GM21737 (cell line): ENCODE measurements around the gene MMP23B.

Source experiments
- ATAC-seq: cut with Tn5 transposase; IDR thresholded peaks from one replicate; pipeline ENCODE4 v1.9.1; 2021; ENCODE audit warnings: mild to moderate bottlenecking, moderate library complexity; ENCODE audit not compliant: unreplicated experiment

The MMP23B gene

DNA sequence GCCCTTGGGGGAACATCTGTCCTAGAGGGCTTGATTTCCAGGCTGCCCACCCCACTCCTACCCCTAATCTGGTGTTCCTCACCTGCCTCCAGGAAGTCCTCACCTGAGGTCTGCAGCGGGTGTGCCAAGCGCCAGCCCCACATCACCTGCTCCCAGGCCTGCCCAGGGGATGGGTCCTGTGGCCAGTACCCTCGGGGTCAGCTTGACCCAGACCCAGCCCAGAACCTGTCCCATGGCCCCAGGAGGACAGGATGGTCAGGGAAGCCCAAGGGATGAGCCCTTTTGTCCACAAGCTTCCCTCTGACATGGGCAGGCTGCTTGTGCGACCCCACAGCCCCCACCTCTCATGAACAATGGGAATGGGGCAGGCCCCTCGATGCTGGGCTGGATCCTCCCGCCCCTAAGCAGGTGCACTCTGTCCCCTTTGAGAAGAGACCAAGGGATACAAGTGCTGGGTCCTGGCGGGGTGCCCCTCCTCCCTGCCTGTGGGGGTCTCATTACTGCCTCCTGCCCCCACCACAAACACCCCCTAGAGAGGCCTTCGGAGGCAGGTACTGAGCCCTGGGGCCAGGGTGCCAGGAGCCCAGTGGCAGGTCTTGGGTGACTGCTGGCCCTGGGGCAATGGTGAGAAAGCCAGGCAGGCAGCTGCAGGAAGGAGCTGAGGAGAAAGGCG is 13.4 kb upstream of the MMP23B start:
- no peak for ATAC-seq

DNA sequence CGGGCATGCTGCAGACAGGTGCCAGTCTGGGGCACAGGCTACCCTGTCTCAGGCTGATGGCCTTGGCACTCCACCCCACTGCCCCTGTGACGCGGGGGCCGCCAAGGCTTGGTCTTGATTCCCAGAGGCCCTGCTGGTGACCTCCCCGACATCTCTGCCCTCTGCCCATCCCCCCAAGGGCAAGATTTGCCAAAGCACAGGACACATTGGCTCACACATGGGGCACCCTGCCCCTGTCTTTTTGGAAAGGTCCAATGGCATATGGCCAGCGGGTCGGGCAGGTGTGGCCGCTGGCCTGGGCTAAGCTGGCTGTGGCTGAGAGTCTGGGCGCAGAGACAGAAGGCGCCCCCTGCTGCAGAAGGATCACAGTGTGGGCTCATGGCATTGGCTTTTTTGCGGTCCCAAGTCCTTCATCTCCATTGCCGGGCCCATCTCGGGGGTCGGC is 12.0 kb upstream of the MMP23B start:
- ATAC-seq: no peak

DNA sequence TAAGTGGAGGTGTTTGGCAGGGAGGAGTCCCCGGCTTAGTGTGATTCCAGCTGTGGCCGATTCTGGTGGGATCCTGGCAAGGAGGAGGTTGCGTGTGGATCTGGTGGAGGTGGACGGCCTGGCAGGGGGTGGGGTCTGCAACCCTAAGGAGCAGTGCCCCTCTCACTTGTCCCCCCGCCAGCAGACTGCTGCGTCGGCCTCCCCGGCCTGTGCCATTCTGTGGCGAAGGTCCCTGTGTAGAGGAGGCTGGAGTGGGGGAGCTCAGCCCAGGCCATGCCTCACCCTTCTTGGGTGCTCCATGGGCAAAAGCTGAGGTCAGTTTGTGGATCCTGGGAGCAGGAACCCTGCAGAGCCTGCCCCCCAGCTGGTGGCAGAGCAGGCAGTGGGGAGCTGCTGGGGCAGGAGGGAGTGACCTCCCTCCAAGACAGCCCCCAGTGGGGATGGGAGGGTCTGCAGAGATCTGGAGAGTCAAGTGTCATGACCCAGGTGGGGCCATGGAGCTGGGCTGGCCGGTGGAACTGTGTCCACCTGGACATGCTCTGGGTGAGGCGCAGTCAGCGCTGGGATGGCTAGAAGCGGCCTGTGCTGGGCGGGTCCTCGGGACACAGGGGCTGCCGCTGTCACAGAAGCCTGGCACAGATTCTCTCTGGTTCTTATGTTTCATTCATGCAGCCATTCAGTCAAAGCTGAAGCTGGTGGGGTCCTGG is 11.4 kb upstream of the MMP23B start:
- no peak for ATAC-seq

DNA sequence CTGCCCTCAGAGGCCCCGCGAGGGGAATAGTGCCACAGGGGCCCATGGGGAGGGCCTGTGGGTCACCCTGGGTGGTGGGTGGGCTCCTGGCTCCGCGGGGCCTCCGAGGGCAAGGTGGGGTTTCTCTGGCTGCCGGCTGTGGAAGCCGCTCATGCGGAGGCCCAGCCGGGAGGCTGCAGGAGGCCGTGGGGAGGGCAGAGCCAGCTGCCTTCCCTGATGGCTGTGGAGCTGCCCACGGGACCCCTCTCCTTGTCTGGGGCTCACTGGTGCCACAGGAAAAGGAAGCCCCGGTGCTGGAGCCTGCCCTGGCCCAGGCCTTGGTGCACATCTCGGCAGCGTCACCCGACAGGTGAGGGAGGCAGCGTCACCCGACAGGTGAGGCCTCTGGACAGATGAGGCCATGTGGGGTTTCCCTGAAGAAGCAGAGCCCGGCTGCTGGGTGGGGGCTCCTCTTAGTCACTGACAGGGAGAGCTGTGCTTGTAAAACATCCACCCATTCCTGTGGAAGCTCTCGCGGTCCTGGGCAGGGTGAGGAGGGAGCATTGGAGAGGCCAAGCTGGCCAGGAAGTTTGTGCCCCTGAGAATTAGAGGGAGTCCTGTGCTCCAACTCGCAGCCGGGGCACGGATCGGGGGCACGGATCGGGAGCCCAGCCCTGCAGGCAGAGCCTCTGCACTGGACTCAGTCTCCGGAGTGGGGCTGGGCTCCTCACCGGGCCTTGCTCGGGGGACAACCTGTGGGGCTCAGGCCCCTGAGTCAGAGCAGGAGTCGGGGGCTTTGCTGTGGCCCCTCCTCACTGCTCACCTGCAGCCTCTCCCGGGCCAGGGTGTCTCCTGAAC is 10.6 kb upstream of the MMP23B start:
- ATAC-seq: no peak

DNA sequence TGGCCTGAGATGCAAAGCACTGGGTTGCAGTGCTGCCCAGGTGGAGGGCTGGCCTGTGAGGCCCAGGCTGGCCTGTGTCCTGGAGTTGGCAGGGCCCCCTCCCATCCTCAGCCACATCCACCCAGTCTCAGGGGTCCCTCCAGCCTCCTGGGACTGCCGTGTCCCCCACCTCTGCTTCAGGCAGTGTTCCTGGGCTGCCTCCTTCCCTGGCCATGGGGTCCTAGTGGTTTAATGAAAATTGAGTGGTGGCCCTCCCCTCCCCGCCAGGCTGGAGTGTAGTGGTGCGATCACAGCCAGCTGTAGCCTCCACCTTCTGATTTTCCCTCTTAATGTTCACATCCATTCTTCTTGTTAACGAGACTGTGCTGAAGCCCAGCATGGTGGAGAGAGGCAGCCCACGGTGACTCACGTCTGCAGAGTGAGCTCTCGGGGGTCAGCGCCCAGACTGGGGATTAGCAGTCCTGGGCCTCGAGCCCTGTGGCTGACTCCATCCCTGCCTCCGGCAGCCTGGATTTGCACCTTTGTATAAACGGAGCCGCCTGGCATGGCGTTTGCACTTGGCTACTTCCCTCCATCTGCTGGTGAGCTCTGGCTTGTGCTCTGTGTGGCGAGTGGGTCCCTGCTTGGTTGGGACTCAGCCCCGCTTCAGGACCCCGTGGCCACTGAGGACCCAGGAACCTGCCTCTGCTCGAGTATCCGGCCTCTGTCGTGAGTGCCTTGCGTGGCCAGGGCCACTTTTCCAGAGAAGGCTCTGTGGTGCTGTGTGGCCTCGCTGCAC is 9.8 kb upstream of the MMP23B start:
- no peak for ATAC-seq

DNA sequence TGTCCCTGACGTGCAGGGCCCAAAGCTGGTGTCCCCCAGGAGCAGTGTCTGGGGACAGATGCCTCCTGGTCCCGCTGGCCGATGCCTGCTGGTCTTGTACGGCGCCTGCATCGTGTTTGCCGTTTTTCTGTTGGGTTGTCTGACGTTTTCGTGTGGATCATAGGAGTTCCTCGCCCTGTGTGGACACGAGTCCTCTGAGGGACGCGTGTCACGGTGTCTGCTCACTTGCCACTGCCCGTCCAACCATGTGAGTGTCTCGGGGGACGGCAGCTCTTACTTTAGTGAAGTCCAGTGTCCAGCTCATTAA is 9.2 kb upstream of the MMP23B start:
- ATAC-seq: no peak

DNA sequence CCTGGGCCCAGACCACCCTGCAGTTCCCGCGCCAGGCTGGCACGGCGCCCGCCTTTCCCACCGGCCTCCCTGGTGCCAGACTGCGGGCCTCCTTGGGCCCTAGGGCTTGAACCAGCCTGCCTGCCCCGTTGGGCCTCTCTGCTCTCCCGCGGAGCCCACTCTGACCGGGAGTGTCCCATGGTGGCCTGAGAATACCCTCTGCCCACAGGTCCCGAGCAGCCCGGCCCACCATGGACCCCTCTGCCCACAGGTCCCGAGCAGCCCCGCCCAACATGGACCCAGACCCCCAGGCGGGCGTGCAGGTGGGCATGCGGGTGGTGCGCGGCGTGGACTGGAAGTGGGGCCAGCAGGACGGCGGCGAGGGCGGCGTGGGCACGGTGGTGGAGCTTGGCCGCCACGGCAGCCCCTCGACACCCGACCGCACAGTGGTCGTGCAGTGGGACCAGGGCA is 8.8 kb upstream of the MMP23B start:
- no peak for ATAC-seq

DNA sequence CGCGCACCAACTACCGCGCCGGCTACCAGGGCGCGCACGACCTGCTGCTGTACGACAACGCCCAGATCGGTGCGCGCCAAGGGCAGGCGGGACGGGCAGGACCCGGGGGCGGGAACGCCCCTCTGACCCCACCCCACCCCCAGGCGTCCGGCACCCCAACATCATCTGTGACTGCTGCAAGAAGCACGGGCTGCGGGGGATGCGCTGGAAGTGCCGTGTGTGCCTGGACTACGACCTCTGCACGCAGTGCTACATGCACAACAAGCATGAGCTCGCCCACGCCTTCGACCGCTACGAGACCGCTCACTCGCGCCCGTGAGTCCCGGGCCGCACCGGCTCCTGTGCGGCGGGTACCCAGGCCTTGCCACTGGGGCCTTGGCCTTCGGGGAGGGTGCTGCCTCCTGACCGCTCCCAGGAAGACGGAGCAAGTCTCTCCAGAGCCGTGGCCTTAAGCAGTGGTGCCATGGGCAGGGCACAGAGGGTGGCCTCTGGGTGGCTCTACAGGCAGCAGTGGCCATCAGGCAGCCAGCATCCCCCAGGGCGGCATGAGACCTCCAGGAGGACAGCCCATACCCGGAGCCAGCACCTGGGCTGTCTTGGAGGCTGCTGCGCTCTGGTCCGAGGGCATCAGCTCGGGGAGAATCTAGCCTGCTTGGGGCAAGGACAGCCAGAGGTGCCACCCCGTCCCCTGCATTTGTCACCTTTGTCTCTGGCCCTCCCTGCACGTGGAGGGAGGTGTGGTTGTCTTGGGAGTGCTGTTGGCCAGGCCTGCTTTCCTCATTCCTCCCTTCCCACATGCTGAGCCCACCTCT is 8.1 kb upstream of the MMP23B start:
- no peak for ATAC-seq

DNA sequence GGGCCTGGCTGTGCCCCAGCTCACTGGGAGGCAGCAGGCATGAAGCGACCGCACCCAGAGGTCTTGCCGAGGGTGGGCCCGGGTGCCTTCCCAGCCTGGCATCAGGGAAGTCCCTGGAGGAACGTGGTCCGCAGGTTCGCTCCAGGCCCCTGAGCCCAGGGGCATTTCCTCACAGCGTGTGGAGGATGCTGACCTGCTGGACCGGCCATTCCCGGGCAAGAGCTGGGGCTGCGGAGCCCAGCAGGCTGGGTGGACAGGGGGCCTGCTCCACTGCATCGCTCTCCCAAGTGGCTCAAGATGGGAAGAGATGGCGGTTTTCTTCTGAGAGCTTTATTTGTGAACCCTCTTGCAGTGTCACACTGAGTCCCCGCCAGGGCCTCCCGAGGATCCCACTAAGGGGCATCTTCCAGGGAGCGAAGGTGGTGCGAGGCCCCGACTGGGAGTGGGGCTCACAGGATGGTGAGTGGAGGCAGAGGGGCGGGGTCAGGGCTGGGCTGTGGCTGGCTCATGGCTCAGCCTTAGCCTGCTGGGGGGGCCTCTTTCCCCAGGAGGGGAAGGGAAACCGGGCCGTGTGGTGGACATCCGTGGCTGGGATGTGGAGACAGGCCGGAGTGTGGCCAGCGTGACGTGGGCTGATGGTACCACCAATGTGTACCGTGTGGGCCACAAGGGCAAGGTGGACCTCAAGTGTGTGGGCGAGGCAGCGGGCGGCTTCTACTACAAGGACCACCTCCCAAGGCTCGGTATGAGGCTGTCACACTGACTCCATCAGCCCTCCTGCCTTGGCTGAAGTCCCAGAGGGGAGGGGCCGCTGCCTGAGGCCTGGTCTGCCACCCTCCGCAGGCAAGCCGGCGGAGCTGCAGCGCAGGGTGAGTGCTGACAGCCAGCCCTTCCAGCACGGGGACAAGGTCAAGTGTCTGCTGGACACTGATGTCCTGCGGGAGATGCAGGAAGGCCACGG is 7.2 kb upstream of the MMP23B start:
- ATAC-seq: no peak

DNA sequence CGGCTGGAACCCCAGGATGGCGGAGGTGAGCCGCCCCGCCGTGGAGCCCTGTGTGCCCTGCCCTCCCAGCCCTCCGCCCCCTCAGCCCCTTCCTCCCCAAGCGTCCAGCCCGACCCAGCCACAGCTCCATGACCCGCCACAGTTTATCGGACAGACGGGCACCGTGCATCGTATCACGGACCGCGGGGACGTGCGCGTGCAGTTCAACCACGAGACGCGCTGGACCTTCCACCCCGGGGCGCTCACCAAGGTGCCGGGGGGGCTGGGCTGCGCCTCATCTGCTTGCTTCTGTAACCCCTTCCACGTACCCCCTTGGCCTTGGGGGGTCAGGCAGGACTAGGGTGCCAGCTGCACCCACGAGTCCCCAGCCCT is 6.6 kb upstream of the MMP23B start:
- ATAC-seq: no peak

DNA sequence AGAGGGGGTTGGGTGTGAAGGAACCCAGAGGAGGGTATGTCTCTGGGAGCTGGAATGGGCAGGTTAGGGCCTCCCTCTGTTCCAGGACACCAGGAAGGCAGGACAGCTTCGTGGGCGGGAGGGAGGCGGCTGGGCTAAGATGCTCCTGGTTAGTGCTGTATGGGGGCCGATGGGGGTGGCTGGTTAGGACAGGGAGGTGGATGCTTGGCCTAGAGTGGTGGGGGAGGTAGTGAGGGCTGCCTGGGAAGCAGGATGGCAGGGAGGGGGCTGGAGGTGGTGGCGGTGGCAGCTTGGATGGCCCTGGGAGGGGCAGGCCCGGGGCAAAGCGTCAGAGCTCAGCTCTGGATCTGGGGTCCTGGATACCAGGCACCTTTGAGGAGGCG is 6.2 kb upstream of the MMP23B start:
- no peak for ATAC-seq

DNA sequence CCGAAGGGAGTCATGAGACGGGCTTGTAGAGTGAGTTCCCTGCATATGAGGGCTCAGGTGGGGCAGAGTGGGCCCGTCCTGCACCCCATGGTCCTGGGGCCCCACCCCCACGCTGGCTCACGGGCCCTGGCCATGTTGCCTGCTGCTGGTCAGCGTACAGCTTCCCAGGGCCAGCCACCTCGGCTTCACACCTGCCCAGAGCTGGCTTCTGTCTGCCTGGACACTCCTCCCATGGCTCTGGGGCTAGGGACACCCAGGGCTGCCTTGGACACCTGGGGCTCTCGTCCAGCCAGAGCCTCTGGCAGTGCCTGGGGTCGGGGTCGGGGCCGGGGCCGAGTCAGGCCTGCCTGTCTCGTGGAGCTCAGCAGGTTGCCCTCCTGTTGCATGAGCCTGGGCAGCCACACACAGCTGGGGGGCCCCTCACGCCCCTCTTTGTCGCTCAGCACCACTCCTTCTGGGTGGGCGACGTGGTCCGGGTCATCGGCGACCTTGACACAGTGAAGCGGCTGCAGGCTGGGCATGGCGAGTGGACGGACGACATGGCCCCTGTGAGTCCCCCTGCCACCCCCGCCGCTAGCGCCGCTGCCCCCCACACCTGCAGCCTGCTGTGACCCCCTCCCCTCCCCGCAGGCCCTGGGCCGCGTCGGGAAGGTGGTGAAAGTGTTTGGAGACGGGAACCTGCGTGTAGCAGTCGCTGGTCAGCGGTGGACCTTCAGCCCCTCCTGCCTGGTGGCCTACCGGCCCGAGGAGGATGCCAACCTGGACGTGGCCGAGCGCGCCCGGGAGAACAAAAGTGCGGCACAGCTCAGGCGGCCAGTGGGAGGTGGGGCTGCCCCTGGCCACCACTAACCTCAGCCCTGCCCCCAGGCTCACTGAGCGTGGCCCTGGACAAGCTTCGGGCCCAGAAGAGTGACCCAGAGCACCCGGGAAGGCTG is 5.5 kb upstream of the MMP23B start:
- ATAC-seq: no peak

DNA sequence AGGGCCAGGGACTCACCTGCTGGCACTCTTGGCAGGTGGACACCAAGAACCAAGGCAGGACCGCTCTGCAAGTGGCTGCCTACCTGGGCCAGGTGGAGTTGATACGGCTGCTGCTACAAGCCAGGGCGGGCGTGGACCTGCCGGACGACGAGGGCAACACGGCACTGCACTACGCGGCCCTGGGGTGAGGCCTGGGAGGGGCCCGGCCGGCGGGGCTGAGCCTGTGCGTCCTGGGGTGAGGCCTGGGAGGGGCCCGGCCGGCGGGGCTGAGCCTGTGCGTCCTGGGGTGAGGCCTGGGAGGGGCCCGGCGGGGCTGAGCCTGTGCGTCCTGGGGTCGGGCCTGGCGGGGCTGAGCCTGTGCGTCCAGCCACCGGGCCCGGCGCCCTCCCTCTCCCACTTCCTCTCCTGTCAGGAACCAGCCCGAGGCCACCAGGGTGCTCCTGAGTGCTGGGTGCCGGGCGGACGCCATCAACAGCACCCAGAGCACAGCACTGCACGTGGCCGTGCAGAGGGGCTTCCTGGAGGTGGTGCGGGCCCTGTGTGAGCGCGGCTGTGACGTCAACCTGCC is 4.6 kb upstream of the MMP23B start:
- ATAC-seq: no peak

DNA sequence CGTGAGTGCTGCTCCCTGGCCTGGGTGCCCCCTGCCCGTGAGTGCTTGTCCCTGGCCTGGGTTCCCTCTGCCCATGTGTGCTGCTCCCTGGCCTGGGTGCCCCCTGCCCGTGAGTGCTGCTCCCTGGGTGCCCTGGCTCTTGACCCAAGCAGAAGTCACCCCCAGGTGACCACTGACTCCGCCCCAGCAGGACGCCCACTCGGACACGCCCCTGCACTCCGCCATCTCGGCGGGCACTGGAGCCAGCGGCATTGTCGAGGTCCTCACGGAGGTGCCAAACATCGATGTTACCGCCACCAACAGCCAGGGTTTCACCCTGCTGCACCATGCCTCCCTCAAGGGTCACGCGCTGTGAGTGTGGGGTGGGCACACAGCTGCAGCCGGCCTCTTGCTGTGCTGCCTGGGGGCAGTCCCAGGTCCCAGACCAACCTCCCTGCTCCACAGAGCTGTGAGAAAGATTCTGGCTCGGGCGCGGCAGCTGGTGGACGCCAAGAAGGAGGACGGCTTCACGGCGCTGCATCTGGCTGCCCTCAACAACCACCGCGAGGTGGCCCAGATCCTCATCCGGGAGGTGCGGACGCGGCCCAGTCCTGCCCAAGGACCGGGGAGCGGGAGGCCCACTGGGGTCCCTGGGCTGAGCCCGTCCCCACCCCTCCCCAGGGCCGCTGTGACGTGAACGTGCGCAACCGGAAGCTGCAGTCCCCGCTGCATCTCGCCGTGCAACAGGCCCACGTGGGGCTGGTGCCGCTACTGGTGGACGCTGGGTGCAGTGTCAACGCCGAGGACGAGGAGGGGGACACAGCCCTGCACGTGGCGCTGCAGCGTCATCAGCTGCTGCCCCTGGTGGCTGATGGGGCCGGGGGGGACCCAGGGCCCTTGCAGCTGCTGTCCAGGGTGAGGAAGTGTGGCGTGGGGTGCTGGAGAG is 3.9 kb upstream of the MMP23B start:
- ATAC-seq: no peak

DNA sequence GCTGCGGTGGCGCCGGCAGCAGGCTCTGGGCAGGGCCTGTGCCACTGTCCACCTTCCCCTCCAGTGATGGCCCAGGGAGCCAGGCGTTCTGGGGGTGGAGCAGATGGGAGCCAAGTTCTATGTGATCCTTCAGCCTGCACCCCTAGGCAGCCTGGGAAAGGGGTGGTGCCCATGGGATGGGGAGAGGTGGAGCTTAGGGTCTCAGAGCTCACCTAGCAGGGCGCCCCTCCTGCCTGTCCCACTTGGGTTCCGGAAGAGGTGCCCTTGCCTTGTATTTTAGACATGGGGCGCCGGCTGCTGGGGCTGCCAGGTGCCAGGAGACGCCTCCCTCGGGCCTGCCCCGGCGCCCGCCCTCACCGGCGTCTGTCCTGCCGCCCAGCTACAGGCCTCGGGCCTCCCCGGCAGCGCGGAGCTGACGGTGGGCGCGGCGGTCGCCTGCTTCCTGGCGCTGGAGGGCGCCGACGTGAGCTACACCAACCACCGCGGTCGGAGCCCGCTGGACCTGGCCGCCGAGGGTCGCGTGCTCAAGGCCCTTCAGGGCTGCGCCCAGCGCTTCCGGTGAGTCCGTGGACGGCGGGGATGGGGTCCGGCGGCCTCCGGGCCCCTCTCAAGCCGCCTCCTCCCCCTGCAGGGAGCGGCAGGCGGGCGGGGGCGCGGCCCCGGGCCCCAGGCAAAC is 3.1 kb upstream of the MMP23B start:
- ATAC-seq: no peak
